Choroid plexus epithelial cell (primary cell): Measurements from ENCODE around the gene SLC22A14.
A peak's percentile ranks its signal among the peaks of the same experiment; 100 is the strongest.

Experiments
- DNase-seq: peaks from one replicate; pipeline ENCODE4 v3.0.0-alpha.2; 2010; ENCODE audit warnings: low read depth
- H3K4me3 ChIP-seq: 2 replicates; pipeline ENCODE4 v1.5.1; 2011; ENCODE audit warnings: low read depth, mild to moderate bottlenecking, control low read depth, low read length, moderate library complexity
- CTCF ChIP-seq: conservative IDR thresholded peaks from 2 replicates; pipeline ENCODE4 v1.5.1; 2011; ENCODE audit warnings: low read depth, mild to moderate bottlenecking, control low read depth, inconsistent platforms, low read length, moderate library complexity

The SLC22A14 gene

GRCh38 chr3:38313263-38313662, 31.2 kb downstream of the SLC22A14 start:
- DNase-seq, result no peak
- H3K4me3 ChIP-seq, result no peak overlapping the region
- TF ChIP-seq CTCF, result no peak

- no peak for DNase-seq
- no peak overlapping the region for H3K4me3 ChIP-seq
- TF ChIP-seq CTCF, result no peak
Measured at GRCh38 chr3:38313695-38314094, 31.6 kb downstream of the SLC22A14 start.

- DNase-seq, result no peak
Measured at GRCh38 chr3:38314112-38314763, 32.1 kb downstream of the SLC22A14 start.

GRCh38 chr3:38314764-38315487, 32.8 kb downstream of the SLC22A14 start:
- no peak overlapping the region for H3K4me3 ChIP-seq
- TF ChIP-seq CTCF, result no peak
- DNase-seq, result peak; percentile 8

More at GRCh38 chr3:38314112-38314763, 32.1 kb downstream of the SLC22A14 start:
- no peak for TF ChIP-seq CTCF
- no peak overlapping the region for H3K4me3 ChIP-seq

- no peak for TF ChIP-seq CTCF
- H3K4me3 ChIP-seq, result no peak overlapping the region
- no peak for DNase-seq
Measured at GRCh38 chr3:38315488-38316230, 33.6 kb downstream of the SLC22A14 start.

GRCh38 chr3:38316356-38317191, 34.5 kb downstream of the SLC22A14 start:
- TF ChIP-seq CTCF, result no peak
- DNase-seq, result no peak
- H3K4me3 ChIP-seq, result no peak overlapping the region
